ACC112 (cell line): ENCODE data around the gene APBA2.

Experiments used
- H2AFZ ChIP-seq: fragments of 200-600 bp; sonication (generic); one replicate; pipeline ENCODE4 v1.6.0; 2017; ENCODE audit warnings: antibody characterized with exemption, low read length; ENCODE audit not compliant: unreplicated experiment
- H3K27ac ChIP-seq: fragments of 200-600 bp; sonication (generic); 2 replicates; pipeline ENCODE4 v1.5.1; 2014; ENCODE audit warnings: low read depth, mild to moderate bottlenecking, antibody characterized with exemption, low read length, moderate library complexity
- H3K27me3 ChIP-seq: fragments of 200-600 bp; sonication (generic); 2 replicates; pipeline ENCODE4 v1.6.1; 2014; ENCODE audit warnings: mild to moderate bottlenecking, antibody characterized with exemption, low read length, moderate library complexity, mixed read lengths; ENCODE audit not compliant: insufficient read depth
- H3K36me3 ChIP-seq: fragments of 200-600 bp; sonication (generic); 2 replicates; pipeline ENCODE4 v1.6.1; 2016; ENCODE audit warnings: mild to moderate bottlenecking, antibody characterized with exemption, low read length, moderate library complexity, mixed read lengths; ENCODE audit not compliant: insufficient read depth
- H3K4me1 ChIP-seq: fragments of 200-600 bp; sonication (generic); one replicate; pipeline ENCODE4 v1.6.1; 2016; ENCODE audit warnings: low read length, mixed read lengths; ENCODE audit not compliant: insufficient read depth, unreplicated experiment, control insufficient read depth
- H3K4me3 ChIP-seq: fragments of 200-600 bp; sonication (generic); 2 replicates; pipeline ENCODE4 v1.5.1; 2014; ENCODE audit warnings: mild to moderate bottlenecking, low read depth, low read length
- H3K79me2 ChIP-seq: fragments of 200-600 bp; sonication (generic); one replicate; pipeline ENCODE4 v1.6.0; 2016; ENCODE audit warnings: low read length; ENCODE audit not compliant: control insufficient read depth, unreplicated experiment, insufficient read depth

Gene APBA2

DNA sequence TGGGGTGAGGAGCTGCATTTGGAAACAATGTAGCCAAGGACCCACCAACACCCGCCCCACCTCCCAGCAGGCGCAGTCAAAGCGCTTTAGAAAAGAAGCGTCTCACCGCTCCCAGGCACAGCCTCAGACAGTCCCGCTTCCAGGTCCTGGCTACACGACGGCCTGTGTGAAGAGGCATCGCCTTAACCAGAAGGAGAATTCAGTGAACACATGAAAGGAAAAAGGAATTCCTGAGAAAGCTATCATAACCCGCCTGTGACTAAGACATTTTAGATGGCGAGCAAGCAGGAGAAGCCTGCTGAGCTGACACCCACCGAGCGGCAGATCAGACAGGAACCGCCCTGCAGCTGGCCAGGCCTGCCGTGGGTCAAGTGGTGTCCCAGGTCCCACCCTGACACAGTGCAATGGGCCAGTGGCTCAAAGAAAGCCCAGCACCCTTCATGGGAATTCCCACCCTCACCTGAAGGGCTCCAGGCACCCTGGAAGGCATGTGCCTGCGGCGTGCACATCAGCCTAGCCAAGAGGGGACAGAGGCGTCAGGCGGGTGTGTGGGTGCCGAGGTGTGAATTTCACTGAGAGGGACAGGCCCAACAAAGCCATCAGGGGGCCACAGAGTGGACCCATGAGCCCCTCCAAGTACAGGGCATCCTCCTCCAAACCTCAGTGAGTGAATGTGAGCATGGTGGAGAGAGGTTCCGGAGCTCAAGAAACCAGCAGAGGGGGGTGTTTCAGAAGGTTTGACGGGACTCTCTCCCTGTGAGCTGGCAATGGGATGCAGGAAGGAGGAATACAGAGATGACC is 239.0 kb downstream of the APBA2 start:
- Histone ChIP-seq H3K79me2 (no peaks in the 10 kb centered on the region), H3K4me1 (no peaks in the 10 kb centered on the region), H3K27ac (no peak overlapping the region), H3K4me3 (no peak overlapping the region), H3K36me3 (no peaks in the 10 kb centered on the region), H3K27me3 (peaks cover 10% of the 10 kb centered on the region; the same call in 1 of the 2 replicates), H2AFZ (no peak overlapping the region)

DNA sequence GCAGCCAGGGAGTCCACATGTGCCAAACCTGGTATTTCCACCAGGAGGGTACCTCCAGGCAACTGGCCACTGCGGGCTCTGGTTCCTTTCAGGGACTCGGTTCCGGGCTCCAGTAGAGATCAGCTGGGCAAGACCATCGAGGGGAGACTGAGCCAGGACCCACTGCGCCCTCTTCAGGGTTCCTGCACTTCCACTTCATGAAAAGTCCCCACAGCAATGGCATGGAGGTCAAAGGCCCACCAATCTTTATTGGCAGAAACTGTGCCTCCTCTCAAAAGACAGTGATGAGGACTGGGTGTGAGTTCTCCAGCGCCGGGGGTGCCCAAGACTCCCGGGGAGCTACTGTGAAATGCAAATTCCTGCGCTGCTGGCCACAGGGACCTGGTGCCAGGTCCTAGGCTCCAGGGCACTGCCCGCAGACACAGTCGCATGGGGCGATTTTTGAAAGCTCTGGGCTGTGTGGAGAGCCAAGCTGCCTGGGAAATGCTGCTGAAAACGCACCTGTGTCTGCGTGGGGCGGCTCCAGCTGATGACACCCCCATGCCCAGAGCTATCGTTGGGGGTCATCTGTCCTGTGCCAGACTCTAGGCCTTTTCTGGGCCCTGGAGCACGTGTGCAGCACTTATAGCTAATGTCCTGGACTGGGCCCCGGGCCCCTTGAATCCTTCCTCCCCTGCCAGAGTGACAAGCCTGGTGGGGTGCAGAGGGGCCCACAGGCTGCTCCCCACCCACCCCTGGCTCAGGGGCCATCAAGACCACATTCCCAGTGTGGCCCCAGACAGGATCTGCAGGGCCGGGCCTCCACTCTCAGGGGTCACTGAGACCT is 239.8 kb downstream of the APBA2 start:
- Histone ChIP-seq H3K27me3 (peaks cover 16% of the 10 kb centered on the region), H3K4me3 (no peak overlapping the region), H3K79me2 (no peaks in the 10 kb centered on the region), H2AFZ (no peak overlapping the region), H3K4me1 (no peaks in the 10 kb centered on the region), H3K36me3 (no peaks in the 10 kb centered on the region), H3K27ac (no peak overlapping the region)

DNA sequence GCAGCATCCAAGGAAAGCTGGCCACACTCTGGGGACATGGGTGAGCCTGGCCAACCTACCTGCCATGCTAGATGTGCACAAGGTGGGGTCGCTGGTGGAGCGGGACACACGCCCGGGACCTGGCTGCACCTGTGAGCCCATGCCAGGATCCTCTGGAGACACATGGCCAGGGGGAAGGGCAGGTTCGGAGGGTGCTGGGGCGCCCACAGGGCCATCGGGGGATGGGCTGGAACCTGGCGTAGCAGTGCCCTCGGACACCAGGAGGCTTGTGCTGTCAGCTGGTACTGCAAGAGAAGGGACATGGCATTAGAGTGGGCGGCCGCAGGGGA is 240.4 kb downstream of the APBA2 start:
- Histone ChIP-seq H3K36me3 (no peaks in the 10 kb centered on the region), H3K27me3 (peaks cover 22% of the 10 kb centered on the region), H3K27ac (no peak overlapping the region), H3K4me3 (no peak overlapping the region), H2AFZ (no peak overlapping the region), H3K4me1 (no peaks in the 10 kb centered on the region), H3K79me2 (no peaks in the 10 kb centered on the region)

DNA sequence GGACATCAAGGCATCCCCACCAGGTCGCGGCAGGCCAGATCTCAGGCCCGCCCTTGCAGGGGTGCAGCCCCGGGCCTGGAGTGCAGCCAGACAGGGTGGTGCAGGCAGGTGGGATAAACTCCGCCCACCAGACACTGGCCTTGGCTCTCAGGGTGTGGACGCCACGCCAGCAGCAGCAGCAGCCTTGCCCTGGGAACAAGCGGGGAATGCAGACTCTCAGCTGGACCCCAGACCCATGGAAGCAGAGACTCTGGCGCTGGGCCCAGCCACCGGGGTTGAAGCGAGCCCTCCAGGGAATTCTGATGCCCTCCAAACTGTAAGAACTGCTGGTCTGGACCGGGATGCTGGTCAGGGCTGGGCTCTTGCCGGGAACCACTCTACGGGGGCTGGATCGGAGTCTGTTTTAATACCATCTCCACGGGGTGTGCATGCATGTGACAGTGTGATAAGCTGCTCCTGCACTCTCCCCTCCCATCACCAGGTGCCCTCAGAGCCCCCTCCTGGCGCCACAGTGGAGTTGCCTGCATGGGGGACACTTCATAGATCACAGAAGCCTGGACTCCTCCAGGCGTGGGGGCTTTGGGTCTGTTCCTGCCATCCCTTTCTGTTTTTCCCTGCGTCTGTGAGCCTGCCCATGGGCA is 241.2 kb downstream of the APBA2 start:
- H3K27me3 ChIP-seq, result peaks cover 23% of the 10 kb centered on the region
- no peaks in the 10 kb centered on the region for H3K79me2 ChIP-seq
- no peak overlapping the region for H3K27ac ChIP-seq
- H2AFZ ChIP-seq, result no peak overlapping the region
- no peak overlapping the region for H3K4me3 ChIP-seq
- no peaks in the 10 kb centered on the region for H3K36me3 ChIP-seq
- no peaks in the 10 kb centered on the region for H3K4me1 ChIP-seq

DNA sequence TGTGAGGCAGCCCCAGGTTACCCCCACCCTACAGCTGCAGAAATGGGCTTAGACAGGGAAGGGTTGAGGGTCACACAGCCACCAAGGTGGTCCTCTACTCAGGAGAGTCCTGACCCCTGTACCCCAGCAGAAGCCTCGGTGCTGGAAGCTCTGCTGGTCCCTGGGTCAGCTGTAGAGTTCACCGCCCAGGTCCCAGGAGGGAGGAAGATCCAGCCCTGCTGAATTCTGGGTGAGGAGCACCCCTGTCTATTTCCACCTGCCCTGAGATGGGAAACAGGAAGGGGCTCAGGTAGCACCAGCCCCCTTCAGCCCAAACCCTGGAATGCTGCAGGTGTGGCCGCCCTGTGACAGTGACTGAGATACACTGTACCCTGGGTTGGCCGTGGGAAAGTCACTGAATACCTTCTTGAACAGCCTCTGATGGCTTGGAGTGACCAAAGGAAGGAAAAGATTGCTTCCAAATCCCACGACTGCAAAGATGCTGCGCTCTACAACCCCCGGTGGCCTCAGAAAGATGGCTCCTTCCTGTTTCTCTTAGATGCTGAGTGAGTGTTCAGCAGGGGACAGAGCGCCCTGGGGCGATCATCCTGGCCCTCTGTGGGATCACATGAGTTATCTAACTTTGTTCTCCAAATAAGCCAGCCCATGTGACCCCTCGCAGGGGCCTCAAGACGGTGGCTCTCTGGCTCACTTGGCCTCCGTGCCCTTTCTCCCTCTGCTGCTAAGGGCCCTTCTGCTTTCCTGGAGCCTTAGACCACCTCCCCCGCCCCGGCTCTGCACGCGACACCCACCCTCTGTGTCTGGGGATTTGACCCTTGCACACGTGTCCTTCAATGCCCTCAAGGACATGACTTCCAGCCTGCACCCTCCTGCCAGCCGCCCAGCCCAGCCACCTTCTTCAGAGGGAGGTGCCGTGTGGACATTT is 242.0 kb downstream of the APBA2 start:
- Histone ChIP-seq H2AFZ (no peak overlapping the region), H3K4me1 (no peaks in the 10 kb centered on the region), H3K79me2 (no peaks in the 10 kb centered on the region), H3K36me3 (no peaks in the 10 kb centered on the region), H3K27ac (no peak overlapping the region), H3K4me3 (no peak overlapping the region), H3K27me3 (peaks cover 23% of the 10 kb centered on the region)

DNA sequence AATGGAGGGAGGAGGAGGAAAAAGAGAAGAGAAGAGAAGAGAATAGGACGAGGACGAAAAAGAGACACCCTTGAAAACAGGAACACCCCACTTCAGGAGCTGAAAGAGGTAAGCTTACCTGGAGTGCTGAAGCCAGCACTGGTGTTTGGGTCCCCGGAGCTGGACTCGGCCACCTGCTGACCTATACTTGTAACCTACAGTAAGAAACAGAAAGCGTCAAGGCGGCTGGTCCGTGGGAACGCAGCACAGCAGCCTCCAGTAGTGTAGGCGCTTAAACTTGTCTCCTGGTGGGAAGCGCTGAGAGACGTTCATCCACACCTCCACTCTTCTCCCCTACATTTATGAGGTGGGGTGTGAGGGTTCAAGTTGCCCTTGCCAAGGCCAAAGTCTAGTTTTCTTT is 242.9 kb downstream of the APBA2 start:
- Histone ChIP-seq H3K36me3 (no peaks in the 10 kb centered on the region), H2AFZ (no peak overlapping the region), H3K4me1 (no peaks in the 10 kb centered on the region), H3K4me3 (no peak overlapping the region), H3K27ac (no peak overlapping the region), H3K79me2 (no peaks in the 10 kb centered on the region), H3K27me3 (peaks cover 23% of the 10 kb centered on the region)

DNA sequence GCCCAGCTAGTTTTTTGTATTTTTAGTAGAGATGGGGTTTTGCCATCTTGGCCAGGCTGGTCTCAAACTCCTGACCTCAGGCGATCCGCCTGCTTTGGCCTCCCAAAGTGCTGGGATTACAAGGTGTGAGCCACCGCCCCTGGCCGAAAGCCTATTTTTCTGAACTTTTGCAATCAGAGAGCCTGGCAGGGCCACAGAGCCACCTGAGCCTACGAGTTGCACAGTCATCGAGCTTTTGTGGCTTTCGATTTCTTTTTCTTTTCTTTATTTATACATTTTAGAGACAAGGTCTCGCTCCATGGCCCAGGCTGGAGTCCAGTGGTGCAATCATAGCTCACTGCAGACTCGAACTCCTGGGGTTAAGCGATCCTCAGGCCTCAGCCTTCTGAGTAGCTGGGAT is 243.4 kb downstream of the APBA2 start:
- no peak overlapping the region for H3K27ac ChIP-seq
- peaks cover 23% of the 10 kb centered on the region for H3K27me3 ChIP-seq
- no peak overlapping the region for H2AFZ ChIP-seq
- H3K4me1 ChIP-seq, result no peaks in the 10 kb centered on the region
- no peaks in the 10 kb centered on the region for H3K79me2 ChIP-seq
- H3K36me3 ChIP-seq, result no peaks in the 10 kb centered on the region
- no peak overlapping the region for H3K4me3 ChIP-seq

DNA sequence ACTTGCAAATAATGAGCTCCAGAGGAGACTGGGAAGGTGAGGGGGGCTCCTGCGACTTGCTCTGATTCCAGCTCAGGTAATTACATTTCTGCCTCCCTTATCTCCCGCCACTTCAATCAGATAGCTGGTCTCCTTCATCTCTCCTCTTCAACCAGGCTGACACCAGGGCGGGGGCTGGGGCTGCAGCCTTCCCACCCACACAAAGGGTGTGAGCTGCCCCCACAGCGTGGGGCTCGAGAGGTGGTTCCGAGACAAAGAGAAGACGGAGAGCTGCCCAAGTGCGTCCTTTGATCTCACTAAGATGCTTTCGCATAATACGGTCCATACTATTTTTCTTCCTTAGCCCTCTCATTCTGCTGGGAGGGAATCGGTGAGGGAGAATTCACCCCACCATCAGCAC is 244.2 kb downstream of the APBA2 start:
- Histone ChIP-seq H3K4me3 (no peak overlapping the region), H3K4me1 (no peaks in the 10 kb centered on the region), H2AFZ (no peak overlapping the region), H3K36me3 (no peaks in the 10 kb centered on the region), H3K27me3 (peaks cover 23% of the 10 kb centered on the region), H3K27ac (no peak overlapping the region), H3K79me2 (no peaks in the 10 kb centered on the region)

DNA sequence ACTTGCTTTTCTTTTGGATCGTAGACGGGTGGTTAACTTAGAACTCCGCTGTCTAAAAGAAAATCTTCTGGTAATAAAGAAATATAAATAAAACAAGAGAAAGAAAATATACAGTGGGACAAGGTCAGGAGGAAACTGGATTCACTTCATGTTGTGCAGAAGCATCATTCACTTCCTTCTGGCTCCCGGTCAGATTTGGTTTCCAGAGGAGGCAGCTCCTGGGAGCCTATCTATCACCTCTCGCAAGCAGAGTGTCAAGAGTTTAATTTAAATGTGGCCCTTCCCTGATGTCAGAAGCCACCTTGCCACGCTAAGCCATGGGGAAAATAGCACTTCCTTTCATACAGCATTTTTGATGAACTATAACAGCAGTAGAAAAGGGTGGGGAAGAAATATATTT is 244.7 kb downstream of the APBA2 start:
- no peaks in the 10 kb centered on the region for H3K36me3 ChIP-seq
- H3K4me1 ChIP-seq, result no peaks in the 10 kb centered on the region
- H2AFZ ChIP-seq, result no peak overlapping the region
- no peak overlapping the region for H3K27ac ChIP-seq
- no peaks in the 10 kb centered on the region for H3K79me2 ChIP-seq
- H3K27me3 ChIP-seq, result peaks cover 23% of the 10 kb centered on the region
- no peak overlapping the region for H3K4me3 ChIP-seq
